A673 (cell line): ENCODE data around the gene PLEKHG4. TPM values are rescaled to one million over a fixed set of nuclear protein-coding genes. Genes with fewer than 3 reads are reported as not detected.

Source experiments
- BruUV-seq: library from RNA; stranded (reverse); fragments of 400-500 nt; replicated peaks from 2 replicates; lab custom pipeline; 2021; lab: Mats Ljungman, UMichigan
- CTCF ChIA-PET: fragments of 300-600 bp; sonication (Branson Sonifier 250); formaldehyde crosslinking; loops from one replicate; lab custom pipeline; 2022; ENCODE audit warnings: antibody characterized with exemption; lab: Charles Lee
- POLR2A ChIA-PET: fragments of 300-600 bp; sonication (Branson Sonifier 250); formaldehyde crosslinking; loops from one replicate; lab custom pipeline; 2022; ENCODE audit warnings: antibody characterized with exemption; ENCODE audit not compliant: low non-redundant PET; lab: Charles Lee
- DNase-seq: peaks from one replicate; pipeline ENCODE4 v3.0.0-alpha.2; 2015; ENCODE audit warnings: low spot score
- H3K27ac ChIP-seq: fragments of 200-600 bp; sonication (generic); 2 replicates; pipeline ENCODE4 v1.5.1; 2016; ENCODE audit warnings: mixed run types, low read depth, mild to moderate bottlenecking, mixed read lengths, antibody characterized with exemption, low read length; ENCODE audit not compliant: poor library complexity, severe bottlenecking
- H3K27me3 ChIP-seq: fragments of 200-600 bp; sonication (generic); replicated peaks from 2 replicates; pipeline ENCODE4 v1.6.1; 2017; ENCODE audit warnings: mixed run types, low read depth, mild to moderate bottlenecking, mixed read lengths, antibody characterized with exemption, low read length; ENCODE audit not compliant: insufficient read depth, poor library complexity
- H3K36me3 ChIP-seq: fragments of 200-600 bp; sonication (generic); 2 replicates; pipeline ENCODE4 v1.6.1; 2016; ENCODE audit warnings: mixed run types, mild to moderate bottlenecking, mixed read lengths, antibody characterized with exemption, low read length; ENCODE audit not compliant: insufficient read depth, poor library complexity, severe bottlenecking
- H3K4me1 ChIP-seq: fragments of 200-600 bp; sonication (generic); 2 replicates; pipeline ENCODE4 v1.6.1; 2017; ENCODE audit warnings: mixed run types, mild to moderate bottlenecking, mixed read lengths, antibody characterized with exemption, low read length; ENCODE audit not compliant: insufficient read depth, poor library complexity, severe bottlenecking
- H3K4me3 ChIP-seq: fragments of 200-600 bp; sonication (generic); 2 replicates; pipeline ENCODE4 v1.5.1; 2016; ENCODE audit warnings: low read depth, mixed run types, mild to moderate bottlenecking, mixed read lengths, low read length; ENCODE audit not compliant: poor library complexity, severe bottlenecking
- H3K9me3 ChIP-seq: fragments of 200-600 bp; sonication (generic); 2 replicates; pipeline ENCODE4 v1.6.1; 2016; ENCODE audit warnings: mixed run types, low read depth, mild to moderate bottlenecking, mixed read lengths, antibody characterized with exemption, low read length; ENCODE audit not compliant: poor library complexity, severe bottlenecking
- EZH2 ChIP-seq: fragments of 200-600 bp; sonication (generic); IDR thresholded peaks from 2 replicates; pipeline ENCODE4 v1.6.1; 2017; ENCODE audit warnings: borderline replicate concordance, low read depth, mild to moderate bottlenecking, mixed read lengths, antibody characterized with exemption, low read length; ENCODE audit not compliant: poor library complexity, severe bottlenecking
- intact Hi-C: fragments of 100-400 bp; cut with micrococcal nuclease; formaldehyde crosslinking; loops from one replicate; pipeline ENCODE4 v1.10.0; 2022; ENCODE audit not compliant: unreplicated experiment
- total RNA-seq: library from RNA; stranded (reverse); gene quantifications from 2 replicates; pipeline ENCODE4 v1.2.3, GENCODE V29; 2021
- TF ChIP-seq, protein P1 (sequence below): fragments of 300-800, 200-600 bp; sonication (generic); conservative IDR thresholded peaks from 2 replicates; pipeline ENCODE4 v1.5.1; 2017; ENCODE audit warnings: low read depth, mild to moderate bottlenecking, antibody characterized with exemption, low read length, moderate library complexity, mixed read lengths

Gene PLEKHG4
- total RNA-seq, 1 experiment from 2014 or later, result 5.8 TPM

DNA sequence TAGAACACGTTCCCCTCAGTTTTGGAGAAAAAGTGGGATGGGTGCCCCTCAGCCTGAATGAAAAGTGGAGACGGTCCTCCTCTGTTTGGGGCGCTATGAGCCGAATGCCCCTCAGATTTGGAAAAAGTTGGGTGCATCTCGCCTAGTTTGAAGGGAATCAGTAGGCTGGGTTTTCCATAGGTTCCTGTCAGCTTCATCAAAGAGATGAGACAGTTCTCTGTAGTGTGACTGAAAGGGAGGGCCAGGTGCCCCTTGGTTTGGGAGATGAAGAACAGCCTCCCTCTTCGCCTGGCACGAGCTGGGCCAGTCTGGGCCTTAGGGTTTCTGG, 31.3 kb upstream of the PLEKHG4 start:
- Histone ChIP-seq H3K27me3 (no peaks in the 10 kb centered on the region), H3K4me3 (peak overlapping the region; percentile 90), H3K36me3 (no peaks in the 10 kb centered on the region), H3K9me3 (no peaks in the 10 kb centered on the region), H3K4me1 (peaks cover 56% of the 10 kb centered on the region), H3K27ac (peak overlapping the region; percentile 79)
- DNase-seq, result peak; percentile 57
- intact Hi-C loops, result no loop called here
- TF ChIP-seq EZH2, result no peak
- TF ChIP-seq, protein P1, sequence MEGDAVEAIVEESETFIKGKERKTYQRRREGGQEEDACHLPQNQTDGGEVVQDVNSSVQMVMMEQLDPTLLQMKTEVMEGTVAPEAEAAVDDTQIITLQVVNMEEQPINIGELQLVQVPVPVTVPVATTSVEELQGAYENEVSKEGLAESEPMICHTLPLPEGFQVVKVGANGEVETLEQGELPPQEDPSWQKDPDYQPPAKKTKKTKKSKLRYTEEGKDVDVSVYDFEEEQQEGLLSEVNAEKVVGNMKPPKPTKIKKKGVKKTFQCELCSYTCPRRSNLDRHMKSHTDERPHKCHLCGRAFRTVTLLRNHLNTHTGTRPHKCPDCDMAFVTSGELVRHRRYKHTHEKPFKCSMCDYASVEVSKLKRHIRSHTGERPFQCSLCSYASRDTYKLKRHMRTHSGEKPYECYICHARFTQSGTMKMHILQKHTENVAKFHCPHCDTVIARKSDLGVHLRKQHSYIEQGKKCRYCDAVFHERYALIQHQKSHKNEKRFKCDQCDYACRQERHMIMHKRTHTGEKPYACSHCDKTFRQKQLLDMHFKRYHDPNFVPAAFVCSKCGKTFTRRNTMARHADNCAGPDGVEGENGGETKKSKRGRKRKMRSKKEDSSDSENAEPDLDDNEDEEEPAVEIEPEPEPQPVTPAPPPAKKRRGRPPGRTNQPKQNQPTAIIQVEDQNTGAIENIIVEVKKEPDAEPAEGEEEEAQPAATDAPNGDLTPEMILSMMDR, result no peak
- ChIA-PET POLR2A (interaction anchor here (0.5 kb wide), 1 partner anchor 15 kb away, joined by 4 read pairs; no protein-coding TSS in a partner anchor), CTCF (interaction anchor here (0.6 kb wide), 1 partner anchor 141 kb away, joined by 10 read pairs; no protein-coding TSS in a partner anchor)
- BruUV-seq, result no TSS peak

DNA sequence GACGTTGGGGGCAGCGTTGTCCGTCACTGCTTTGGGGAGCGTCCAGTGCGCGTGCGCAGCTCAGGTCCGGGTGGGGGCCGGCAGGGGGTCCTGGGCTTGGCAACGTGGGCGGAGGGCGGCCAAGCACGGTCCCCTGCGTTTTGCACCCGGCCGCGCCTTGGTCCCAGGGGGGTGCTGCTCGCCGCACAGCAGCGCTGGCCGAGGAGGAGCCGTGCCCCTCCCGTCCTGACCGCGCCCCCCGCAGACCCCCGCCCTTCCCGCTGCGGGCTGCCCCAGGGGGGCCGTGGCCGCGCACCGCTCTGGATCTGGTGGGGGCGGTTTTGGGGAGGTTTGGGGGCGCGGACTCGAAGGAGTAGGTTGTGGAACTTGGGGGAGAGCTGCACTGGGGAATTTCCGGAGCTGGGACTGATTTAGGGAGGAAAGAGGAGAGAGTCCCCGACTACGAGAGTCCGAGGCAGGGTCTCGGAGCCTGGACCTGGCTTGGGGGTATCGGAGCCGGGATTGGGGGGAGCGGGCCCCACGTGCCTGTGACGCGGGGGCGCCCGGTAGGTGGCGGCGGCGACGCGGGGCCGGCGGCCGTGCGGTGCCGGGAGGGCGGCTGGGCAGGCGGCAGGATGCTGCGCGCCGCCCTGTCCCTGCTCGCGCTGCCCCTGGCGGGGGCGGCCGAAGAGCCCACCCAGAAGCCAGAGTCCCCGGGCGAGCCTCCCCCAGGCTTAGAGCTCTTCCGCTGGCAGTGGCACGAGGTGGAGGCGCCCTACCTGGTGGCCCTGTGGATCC, 30.7 kb upstream of the PLEKHG4 start, which contains the start of gene SLC9A5:
Gene SLC9A5 (plus strand): TSS at position 579 of the 777 bp plus-strand sequence. CDS start 36 bp downstream, at position 615.
- DNase-seq, result no peak
- CTCF ChIA-PET, result interaction anchor here (0.6 kb wide), 1 partner anchor 140 kb away, joined by 10 read pairs; no protein-coding TSS in a partner anchor
- intact Hi-C loops, result no loop called here
- Histone ChIP-seq H3K4me1 (peaks cover 50% of the 10 kb centered on the region), H3K36me3 (no peaks in the 10 kb centered on the region), H3K27me3 (no peaks in the 10 kb centered on the region), H3K9me3 (no peaks in the 10 kb centered on the region), H3K27ac (peak within 1 kb of the TSS; percentile 79), H3K4me3 (peak within 1 kb of the TSS; percentile 90)
- TF ChIP-seq, protein P1, result peak; percentile 19; the same call in 1 of the 2 replicates
- no peak for TF ChIP-seq EZH2
- POLR2A ChIA-PET, result interaction anchor here (0.7 kb wide), 1 partner anchor 31 kb away, joined by 3 read pairs; no protein-coding TSS in a partner anchor
- BruUV-seq, result no TSS peak

GRCh38 chr16:67249178-67250044, 29.9 kb upstream of the PLEKHG4 start:
- TF ChIP-seq EZH2, result no peak
- TF ChIP-seq, protein P1, result no peak
- CTCF ChIA-PET, result interaction anchor here (0.6 kb wide), 1 partner anchor 23 kb away, joined by 3 read pairs; no protein-coding TSS in a partner anchor
- no peaks in the 10 kb centered on the region for H3K27me3 ChIP-seq
- POLR2A ChIA-PET, result interaction anchor here (0.7 kb wide), 1 partner anchor 31 kb away, joined by 3 read pairs; no protein-coding TSS in a partner anchor
- peaks cover 43% of the 10 kb centered on the region for H3K4me1 ChIP-seq
- BruUV-seq, result no TSS peak
- DNase-seq, result no peak
- no peaks in the 10 kb centered on the region for H3K36me3 ChIP-seq
- intact Hi-C loops, result no loop called here
- H3K4me3 ChIP-seq, result peak overlapping the region; percentile 90
- no peak overlapping the region for H3K27ac ChIP-seq
- H3K9me3 ChIP-seq, result no peaks in the 10 kb centered on the region
